GM21786 (cell line): Measurements from ENCODE around the gene NFIB.
A peak's percentile ranks its signal among the peaks of the same experiment; 100 is the strongest.

ENCODE experiments used
- ATAC-seq: cut with Tn5 transposase; IDR thresholded peaks from one replicate; pipeline ENCODE4 v1.9.1; 2021; ENCODE audit not compliant: unreplicated experiment

Gene NFIB

DNA sequence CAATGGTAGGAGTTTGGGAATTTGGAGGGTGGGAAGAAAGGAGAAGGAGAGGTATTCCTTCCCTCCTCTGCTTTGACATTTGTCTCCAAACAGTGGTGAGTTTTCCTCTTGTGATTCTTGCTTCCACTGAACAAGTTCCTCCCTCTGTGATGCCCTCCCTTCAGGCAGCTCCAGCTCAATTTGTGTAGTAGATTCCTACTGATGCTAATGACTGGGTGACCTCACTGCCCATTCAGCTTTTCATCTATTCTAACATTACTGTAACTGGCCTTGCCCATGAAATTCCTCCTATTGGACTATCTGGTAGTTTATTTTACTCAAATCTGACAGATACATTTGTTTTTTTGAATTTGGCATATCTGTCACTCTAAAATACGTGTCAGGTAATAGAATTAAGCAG, 121.4 kb downstream of the NFIB start:
- no peak for ATAC-seq

- ATAC-seq, result no peak
Observed at GRCh38 chr9:14191512-14191911, 122.4 kb downstream of the NFIB start.

GRCh38 chr9:14190240-14190639, 123.7 kb downstream of the NFIB start:
- no peak for ATAC-seq

- ATAC-seq, result no peak
Observed at GRCh38 chr9:14189578-14189977, 124.4 kb downstream of the NFIB start.

- no peak for ATAC-seq
Observed at GRCh38 chr9:14189146-14189545, 124.8 kb downstream of the NFIB start.

GRCh38 chr9:14188538-14188937, 125.4 kb downstream of the NFIB start:
- no peak for ATAC-seq

DNA sequence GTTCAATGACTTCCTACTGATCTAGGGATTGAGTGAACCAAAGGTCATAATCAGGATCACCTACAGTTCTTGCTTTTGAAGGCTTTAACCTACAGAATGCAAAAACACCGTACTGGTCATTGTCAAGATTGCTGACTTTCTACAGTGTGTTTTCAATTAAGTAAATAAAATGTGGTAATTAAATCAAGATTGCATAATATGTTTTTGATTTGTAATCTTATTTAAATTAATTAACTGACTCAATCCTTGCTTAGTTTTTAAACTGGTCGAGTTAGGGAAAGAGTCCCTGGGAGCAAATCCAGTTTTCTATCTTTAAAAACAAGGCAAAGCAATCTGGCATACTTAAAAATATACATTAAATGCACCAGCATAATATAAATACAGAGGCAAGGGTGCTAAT, 125.9 kb downstream of the NFIB start:
- ATAC-seq, result no peak

- ATAC-seq, result no peak
Observed at GRCh38 chr9:14186096-14186495, 127.8 kb downstream of the NFIB start.

- ATAC-seq, result no peak
Observed at GRCh38 chr9:14185016-14185415, 128.9 kb downstream of the NFIB start.

DNA sequence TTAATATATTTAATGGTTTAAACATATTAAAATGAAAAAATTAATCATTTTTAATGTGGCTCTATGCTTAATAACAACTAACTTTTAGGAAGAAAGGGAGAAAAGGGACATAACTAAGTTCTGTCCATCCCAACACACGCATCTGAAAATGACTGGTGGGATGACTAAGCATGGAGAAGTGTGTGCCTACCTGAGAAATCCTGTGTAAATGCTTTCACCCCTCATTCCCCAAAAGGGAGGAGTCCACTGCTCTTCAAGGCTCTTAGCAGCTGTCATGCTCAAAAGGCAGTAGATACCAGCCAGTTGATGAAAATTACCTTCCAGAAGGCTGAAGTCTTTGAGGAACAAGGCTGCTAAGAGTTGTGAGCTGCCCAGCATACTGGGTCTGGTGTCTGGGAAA, 130.9 kb downstream of the NFIB start:
- ATAC-seq, result no peak

DNA sequence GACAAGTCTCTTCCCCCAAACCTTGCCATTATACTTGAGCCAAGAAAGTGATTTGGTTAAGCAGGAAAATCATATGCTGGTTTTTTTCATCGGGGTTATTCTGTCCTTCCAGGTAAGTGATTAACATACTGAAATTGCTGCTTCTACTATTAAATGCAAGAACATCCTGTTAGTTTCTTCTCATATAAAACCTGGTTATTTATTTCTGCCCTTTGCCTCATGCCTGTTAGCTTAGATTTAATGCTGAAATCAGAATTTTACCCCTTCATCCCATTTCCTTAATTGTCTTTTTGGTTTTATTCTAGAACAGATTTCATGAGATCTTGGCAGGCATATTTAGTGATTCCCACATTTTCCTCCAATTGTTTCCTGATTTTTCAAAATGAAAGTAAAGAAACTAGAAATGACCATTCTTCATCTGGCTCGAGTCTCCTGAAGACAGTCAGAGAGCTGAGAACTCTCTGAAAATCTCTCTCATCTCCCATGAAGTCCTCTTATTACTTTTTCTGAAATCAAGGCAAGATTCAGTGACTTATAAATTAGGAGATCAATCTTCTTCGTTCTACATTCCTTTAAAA, 132.9 kb downstream of the NFIB start:
- no peak for ATAC-seq

DNA sequence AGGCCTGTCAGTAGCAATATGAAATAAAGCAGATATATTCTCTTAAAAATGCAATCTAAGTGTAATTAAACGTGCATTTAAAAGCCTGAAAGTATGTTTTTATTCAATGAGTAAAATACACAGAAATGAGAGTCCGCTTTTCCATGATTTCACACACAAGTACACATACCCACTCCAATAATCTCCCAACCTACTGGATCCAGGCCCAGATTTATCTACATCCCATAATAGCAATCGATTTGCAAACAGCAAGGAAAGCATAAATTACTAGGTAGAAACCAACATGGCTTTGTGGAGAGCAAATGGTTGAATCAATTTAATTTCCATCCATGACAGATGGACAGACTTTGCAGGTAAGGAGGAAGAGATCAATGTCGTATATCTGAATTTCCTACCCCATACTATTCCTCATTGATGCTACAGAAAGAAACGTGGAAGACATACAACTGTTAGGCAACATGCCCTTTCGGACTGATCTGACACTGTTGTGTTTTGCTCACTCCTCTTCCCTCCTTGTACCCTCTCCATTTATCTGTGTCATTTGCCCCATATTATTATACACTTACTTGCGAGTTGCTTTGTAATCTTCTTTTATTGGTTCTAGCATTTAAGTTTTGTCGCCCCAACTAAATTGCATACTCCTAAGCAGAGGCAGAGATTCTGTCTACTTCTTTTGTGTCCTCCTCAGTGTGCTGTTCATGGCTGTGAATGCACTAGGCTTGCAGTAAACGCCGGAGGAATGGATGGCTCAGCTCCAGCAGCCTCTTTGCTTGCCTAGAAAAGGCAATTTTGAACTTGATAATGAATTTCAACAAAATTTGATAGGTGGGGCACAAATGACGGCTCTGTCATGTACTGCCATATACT, 133.6 kb downstream of the NFIB start:
- no peak for ATAC-seq

DNA sequence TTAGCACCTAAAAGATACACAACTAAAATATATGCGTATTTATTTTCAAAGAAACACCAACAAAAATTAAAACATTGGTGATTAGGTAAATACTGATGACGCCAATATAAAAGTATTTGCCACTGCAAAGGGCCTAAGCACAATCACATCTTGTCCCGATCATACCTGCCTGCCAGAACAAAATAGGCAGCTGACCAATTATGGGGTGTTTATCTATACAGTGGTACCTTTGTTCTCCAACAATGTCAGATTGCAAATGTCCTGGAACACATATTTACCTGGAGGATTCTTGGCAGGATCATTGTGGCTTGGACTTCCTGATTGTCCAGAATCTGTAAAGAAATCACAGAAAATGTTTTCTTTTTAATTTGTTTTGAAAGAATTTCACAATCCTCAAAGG, 134.5 kb downstream of the NFIB start:
- no peak for ATAC-seq

- no peak for ATAC-seq
Observed at GRCh38 chr9:14175778-14176177, 138.2 kb downstream of the NFIB start.

GRCh38 chr9:14173713-14174112, 140.2 kb downstream of the NFIB start:
- no peak for ATAC-seq

DNA sequence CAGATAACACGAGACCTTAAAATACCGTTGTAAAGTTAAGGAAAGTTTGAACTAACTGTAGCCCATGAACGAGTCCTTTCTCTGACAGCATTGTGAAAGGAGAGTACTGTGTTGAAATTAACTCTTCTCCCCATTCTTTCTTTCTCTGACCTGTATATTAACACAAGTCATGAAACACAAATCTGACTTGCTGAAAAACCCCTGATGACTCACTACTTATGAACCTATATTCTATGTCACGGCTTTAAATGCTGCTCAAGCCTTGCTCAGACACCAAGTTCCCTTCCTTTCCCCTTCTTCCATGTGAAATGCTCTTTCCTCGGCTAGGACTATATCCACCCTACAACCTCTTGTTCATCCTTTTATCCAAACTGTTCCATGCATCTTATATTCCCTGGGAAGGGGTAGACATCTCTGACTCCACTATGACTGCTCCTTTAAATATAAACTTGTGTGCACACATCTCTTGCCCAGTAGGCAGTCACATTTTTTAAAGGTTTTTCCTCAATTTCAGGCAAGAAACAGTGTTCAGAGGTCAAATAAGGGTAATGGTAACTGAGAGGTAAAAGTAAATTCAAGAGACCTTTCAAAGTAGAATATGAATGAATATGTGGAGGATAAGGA, 142.9 kb downstream of the NFIB start:
- ATAC-seq, result peak; percentile 88

DNA sequence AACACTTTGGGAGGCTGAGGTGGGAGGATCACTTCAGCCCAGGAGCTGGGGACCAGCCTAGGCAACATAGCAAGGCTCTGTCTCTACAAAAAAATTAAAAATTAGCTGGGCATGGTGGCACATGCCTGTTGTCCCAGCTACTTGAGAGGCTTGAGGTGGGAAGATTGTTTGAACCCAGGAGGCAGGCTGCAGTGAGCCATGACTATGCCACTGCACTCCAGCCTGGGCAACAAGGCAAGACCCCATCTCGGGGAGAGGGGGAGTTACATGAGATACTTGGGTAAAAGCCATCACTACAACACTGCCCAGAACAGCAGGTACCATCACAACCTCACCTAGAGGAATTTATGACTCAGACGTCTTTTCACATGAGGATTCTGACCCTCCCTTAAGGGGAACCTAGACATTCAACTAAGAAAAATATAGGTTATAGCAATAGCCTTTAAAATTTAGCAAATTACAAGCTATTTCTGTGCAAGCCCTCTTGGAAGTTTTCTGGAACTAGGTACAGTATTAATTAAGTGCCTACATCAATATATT, 143.5 kb downstream of the NFIB start:
- ATAC-seq, result peak; percentile 22

DNA sequence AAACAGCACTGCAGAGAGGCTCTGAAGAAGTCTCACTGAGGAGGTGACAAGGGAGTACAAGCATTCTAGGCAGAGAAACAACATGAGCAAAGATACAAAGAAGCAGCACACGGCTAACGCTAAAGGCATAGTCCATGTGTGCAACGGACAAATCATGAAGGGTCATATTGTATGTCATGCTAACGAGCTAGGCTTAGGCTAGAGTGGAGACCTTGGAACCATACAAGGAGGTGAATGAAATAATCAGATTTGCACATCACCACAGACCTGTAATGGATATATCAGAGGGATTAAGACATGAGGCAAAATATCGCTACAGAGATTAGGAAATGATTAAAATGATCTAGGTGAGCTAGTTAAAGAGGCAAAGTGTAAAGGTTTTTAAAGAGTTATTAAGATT, 145.6 kb downstream of the NFIB start:
- no peak for ATAC-seq

- no peak for ATAC-seq
Observed at GRCh38 chr9:14165376-14166035, 148.4 kb downstream of the NFIB start.

DNA sequence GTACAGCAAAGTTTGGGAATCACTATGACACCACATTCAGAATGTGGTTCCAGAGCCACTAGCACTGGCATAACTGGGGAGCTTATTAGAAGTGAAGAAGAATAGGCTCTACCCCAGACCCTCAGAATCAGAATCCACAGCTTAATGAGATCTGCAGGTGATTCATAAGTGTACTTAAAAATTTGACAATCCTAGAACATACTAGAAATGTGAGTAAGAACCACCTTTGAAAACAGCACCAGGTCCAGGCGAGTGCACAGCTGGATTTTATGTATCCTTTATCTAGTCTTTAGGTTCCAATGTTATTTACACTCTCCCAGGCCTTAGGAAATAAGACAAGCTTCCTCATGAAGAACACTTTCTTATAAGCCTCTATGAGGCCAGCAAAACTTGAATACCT, 149.0 kb downstream of the NFIB start:
- no peak for ATAC-seq

GRCh38 chr9:14159440-14160216, 154.3 kb downstream of the NFIB start:
- ATAC-seq, result no peak
